ENCODE data around the gene VSIG10. TPM values are rescaled to one million over a fixed set of nuclear protein-coding genes. Genes with fewer than 3 reads are reported as not detected.

The VSIG10 gene
- total RNA-seq, 1 donor from 2014 or later, result 12.0 TPM

- H3K27ac Mint-ChIP-seq (ENCODE audit: unreplicated experiment), result no peak overlapping the region
- Histone ChIP-seq H3K4me2 (ENCODE audit: low read length) (no peak overlapping the region), H3K9ac (ENCODE audit: low read length) (no peak overlapping the region), H2AFZ (ENCODE audit: low read depth, low read length) (no peak overlapping the region), H3K9me3 (ENCODE audit: insufficient read depth, low read depth, low read length) (no peaks in the 10 kb centered on the region), H3K27ac (ENCODE audit: low read depth, low read length) (no peak overlapping the region), H3K4me3 (ENCODE audit: insufficient read depth, low read depth, low read length) (no peak overlapping the region), H3K36me3 (ENCODE audit: insufficient read depth, low read length) (no peaks in the 10 kb centered on the region), H4K20me1 (ENCODE audit: insufficient read depth, low read length) (no peaks in the 10 kb centered on the region), H3K4me1 (ENCODE audit: insufficient read depth, low read length) (peaks cover 3% of the 10 kb centered on the region), H3K27me3 (ENCODE audit: insufficient read depth, low read length) (no peaks in the 10 kb centered on the region), H3K79me2 (ENCODE audit: insufficient read depth, low read length) (no peaks in the 10 kb centered on the region)
- peaks cover 2% of the 10 kb centered on the region for H3K9me3 Mint-ChIP-seq (ENCODE audit: unreplicated experiment)
- H3K4me3 Mint-ChIP-seq (ENCODE audit: unreplicated experiment), result no peak overlapping the region
- FAIRE-seq, result no peak
- H3K27me3 Mint-ChIP-seq (ENCODE audit: low read depth, unreplicated experiment), result no peaks in the 10 kb centered on the region
- no peak for TF ChIP-seq CTCF (IDR thresholded peaks at IDR 0.05; ENCODE audit: insufficient read depth, low read depth, low read length)
- TF ChIP-seq EZH2 (IDR thresholded peaks at IDR 0.05; ENCODE audit: insufficient read depth, low read length), result no peak
- H3K36me3 Mint-ChIP-seq (ENCODE audit: low read depth, unreplicated experiment), result no peaks in the 10 kb centered on the region
- no peaks in the 10 kb centered on the region for H3K4me1 Mint-ChIP-seq (ENCODE audit: low read depth, unreplicated experiment)
- no peak for DNase-seq (ENCODE audit: low read depth)
Observed at GRCh38 chr12:118109088-118109487, 5.3 kb upstream of the VSIG10 start.

DNA sequence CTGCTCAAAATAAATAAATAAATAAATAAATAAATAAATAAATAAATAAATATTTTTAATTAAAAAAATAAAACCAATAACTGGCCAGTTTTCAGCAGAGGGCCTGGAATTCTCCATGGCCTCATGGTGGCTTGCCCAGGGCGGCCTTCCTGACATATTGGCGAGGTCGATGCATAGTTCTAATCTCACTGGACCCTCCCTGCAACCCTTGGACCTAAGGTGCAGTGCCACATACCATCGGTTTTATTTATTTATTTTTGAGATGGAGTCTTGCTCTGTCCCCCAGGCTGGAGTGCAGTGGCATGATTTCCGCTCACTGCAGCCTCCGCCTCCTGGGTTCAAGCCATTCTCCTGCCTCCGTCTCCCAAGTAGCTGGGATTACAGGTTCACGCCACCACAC is 3.9 kb upstream of the VSIG10 start:
- H3K4me3 Mint-ChIP-seq (ENCODE audit: unreplicated experiment), result no peak overlapping the region
- no peak overlapping the region for H3K4me2 ChIP-seq (ENCODE audit: low read length)
- no peaks in the 10 kb centered on the region for H3K36me3 Mint-ChIP-seq (ENCODE audit: low read depth, unreplicated experiment)
- H3K9me3 ChIP-seq (ENCODE audit: insufficient read depth, low read depth, low read length), result no peaks in the 10 kb centered on the region
- peaks cover 3% of the 10 kb centered on the region for H3K4me1 Mint-ChIP-seq (ENCODE audit: low read depth, unreplicated experiment)
- H2AFZ ChIP-seq (ENCODE audit: low read depth, low read length), result no peak overlapping the region
- no peaks in the 10 kb centered on the region for H4K20me1 ChIP-seq (ENCODE audit: insufficient read depth, low read length)
- TF ChIP-seq CTCF (IDR thresholded peaks at IDR 0.05; ENCODE audit: insufficient read depth, low read depth, low read length), result no peak
- no peak for TF ChIP-seq EZH2 (IDR thresholded peaks at IDR 0.05; ENCODE audit: insufficient read depth, low read length)
- no peaks in the 10 kb centered on the region for H3K27me3 ChIP-seq (ENCODE audit: insufficient read depth, low read length)
- no peaks in the 10 kb centered on the region for H3K27me3 Mint-ChIP-seq (ENCODE audit: low read depth, unreplicated experiment)
- H3K4me1 ChIP-seq (ENCODE audit: insufficient read depth, low read length), result peaks cover 3% of the 10 kb centered on the region
- H3K27ac ChIP-seq (ENCODE audit: low read depth, low read length), result no peak overlapping the region
- H3K4me3 ChIP-seq (ENCODE audit: insufficient read depth, low read depth, low read length), result no peak overlapping the region
- H3K9ac ChIP-seq (ENCODE audit: low read length), result no peak overlapping the region
- H3K36me3 ChIP-seq (ENCODE audit: insufficient read depth, low read length), result no peaks in the 10 kb centered on the region
- FAIRE-seq (no peak), DNase-seq (ENCODE audit: low read depth) (no peak)
- no peaks in the 10 kb centered on the region for H3K79me2 ChIP-seq (ENCODE audit: insufficient read depth, low read length)
- H3K9me3 Mint-ChIP-seq (ENCODE audit: unreplicated experiment), result no peaks in the 10 kb centered on the region
- H3K27ac Mint-ChIP-seq (ENCODE audit: unreplicated experiment), result no peak overlapping the region

DNA sequence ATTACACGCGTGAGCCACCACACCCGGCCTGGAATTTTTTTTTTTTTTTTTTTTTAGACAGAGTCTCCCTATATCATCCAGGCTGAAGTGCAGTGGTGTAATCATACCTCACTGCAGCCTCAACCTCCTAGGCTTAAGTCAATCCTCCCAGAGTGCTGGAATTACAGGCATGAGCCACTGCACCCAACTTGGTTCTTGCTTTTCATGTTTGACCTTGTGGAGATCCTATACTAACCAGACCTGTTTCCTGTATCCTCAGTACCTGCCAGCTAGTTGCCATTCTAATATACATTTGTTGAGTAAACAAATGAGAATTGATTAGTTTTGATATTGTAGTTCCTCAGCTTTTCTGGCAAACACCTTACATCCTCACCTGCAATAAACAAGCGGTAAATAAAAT is 3.2 kb upstream of the VSIG10 start:
- Histone ChIP-seq H3K79me2 (ENCODE audit: insufficient read depth, low read length) (no peaks in the 10 kb centered on the region), H3K4me3 (ENCODE audit: insufficient read depth, low read depth, low read length) (no peak overlapping the region), H3K27ac (ENCODE audit: low read depth, low read length) (no peak overlapping the region), H4K20me1 (ENCODE audit: insufficient read depth, low read length) (no peaks in the 10 kb centered on the region), H3K9ac (ENCODE audit: low read length) (no peak overlapping the region), H3K9me3 (ENCODE audit: insufficient read depth, low read depth, low read length) (no peaks in the 10 kb centered on the region), H3K4me1 (ENCODE audit: insufficient read depth, low read length) (peaks cover 3% of the 10 kb centered on the region), H3K27me3 (ENCODE audit: insufficient read depth, low read length) (no peaks in the 10 kb centered on the region), H3K36me3 (ENCODE audit: insufficient read depth, low read length) (no peaks in the 10 kb centered on the region), H2AFZ (ENCODE audit: low read depth, low read length) (no peak overlapping the region), H3K4me2 (ENCODE audit: low read length) (no peak overlapping the region)
- H3K4me1 Mint-ChIP-seq (ENCODE audit: low read depth, unreplicated experiment), result peaks cover 6% of the 10 kb centered on the region
- no peaks in the 10 kb centered on the region for H3K9me3 Mint-ChIP-seq (ENCODE audit: unreplicated experiment)
- no peak for TF ChIP-seq CTCF (IDR thresholded peaks at IDR 0.05; ENCODE audit: insufficient read depth, low read depth, low read length)
- no peak for TF ChIP-seq EZH2 (IDR thresholded peaks at IDR 0.05; ENCODE audit: insufficient read depth, low read length)
- no peak for FAIRE-seq
- H3K4me3 Mint-ChIP-seq (ENCODE audit: unreplicated experiment), result no peak overlapping the region
- H3K27ac Mint-ChIP-seq (ENCODE audit: unreplicated experiment), result no peak overlapping the region
- DNase-seq (ENCODE audit: low read depth), result no peak
- H3K27me3 Mint-ChIP-seq (ENCODE audit: low read depth, unreplicated experiment), result no peaks in the 10 kb centered on the region
- no peaks in the 10 kb centered on the region for H3K36me3 Mint-ChIP-seq (ENCODE audit: low read depth, unreplicated experiment)
